Endothelial cell (in vitro differentiated cells): Measurements from ENCODE around the gene CDKN1C. TPM values are rescaled to one million over a fixed set of nuclear protein-coding genes. Genes with fewer than 3 reads are reported as not detected.

Experiments
- DNase-seq: peaks from one replicate; pipeline ENCODE4 v3.0.0; 2021; ENCODE audit warnings: low spot score
- H3K27ac Mint-ChIP-seq: one replicate; pipeline ENCODE4 v1.8.0; 2021; ENCODE audit warnings: mixed read lengths, inconsistent platforms; ENCODE audit not compliant: unreplicated experiment
- H3K27me3 Mint-ChIP-seq: one replicate; pipeline ENCODE4 v1.8.0; 2021; ENCODE audit warnings: mild to moderate bottlenecking, moderate library complexity, mixed read lengths, inconsistent platforms; ENCODE audit not compliant: unreplicated experiment
- H3K36me3 Mint-ChIP-seq: one replicate; pipeline ENCODE4 v1.8.0; 2021; ENCODE audit warnings: mild to moderate bottlenecking, low read depth, mixed read lengths, inconsistent platforms; ENCODE audit not compliant: unreplicated experiment
- H3K4me1 Mint-ChIP-seq: one replicate; pipeline ENCODE4 v1.8.0; 2021; ENCODE audit warnings: mild to moderate bottlenecking, mixed read lengths, inconsistent platforms; ENCODE audit not compliant: unreplicated experiment
- H3K4me3 Mint-ChIP-seq: one replicate; pipeline ENCODE4 v1.8.0; 2021; ENCODE audit warnings: mild to moderate bottlenecking, mixed read lengths, inconsistent platforms; ENCODE audit not compliant: unreplicated experiment
- H3K9me3 Mint-ChIP-seq: one replicate; pipeline ENCODE4 v1.8.0; 2021; ENCODE audit warnings: mixed read lengths, inconsistent platforms; ENCODE audit not compliant: unreplicated experiment
- CTCF ChIP-seq: fragments of 200-600 bp; sonication (generic); IDR thresholded peaks from one replicate; pipeline ENCODE4 v1.5.0; 2021; ENCODE audit warnings: antibody characterized with exemption; ENCODE audit not compliant: unreplicated experiment
- total RNA-seq: library from RNA; stranded (reverse); fragmentation: NEBNext Ultra II Directional; extraction: Animal tissue kit (Norgen Biotek cat#: 25700); gene quantifications from one replicate; pipeline ENCODE4 v1.2.1, GENCODE V29; 2021; ENCODE audit not compliant: unreplicated experiment

The CDKN1C gene
- total RNA-seq, 1 donor from 2014 or later = 25.3 TPM

GRCh38 chr11:2883979-2884815, 1.4 kb downstream of the CDKN1C start:
- Mint-ChIP-seq H3K27me3 (peaks cover 23% of the 10 kb centered on the region), H3K36me3 (no peaks in the 10 kb centered on the region), H3K4me3 (no peak overlapping the region), H3K9me3 (no peaks in the 10 kb centered on the region), H3K4me1 (peaks cover 8% of the 10 kb centered on the region), H3K27ac (no peak overlapping the region)
- no peak for TF ChIP-seq CTCF
- DNase-seq = peak; percentile 53

GRCh38 chr11:2883640-2883978, 2.0 kb downstream of the CDKN1C start:
- no peaks in the 10 kb centered on the region for H3K9me3 Mint-ChIP-seq
- H3K4me1 Mint-ChIP-seq = peaks cover 8% of the 10 kb centered on the region
- DNase-seq = no peak
- no peak for TF ChIP-seq CTCF
- peak overlapping the region; percentile 85 for H3K4me3 Mint-ChIP-seq
- peak overlapping the region; percentile 40 for H3K27ac Mint-ChIP-seq
- H3K27me3 Mint-ChIP-seq = peaks cover 23% of the 10 kb centered on the region
- no peaks in the 10 kb centered on the region for H3K36me3 Mint-ChIP-seq

GRCh38 chr11:2882396-2883110, 3.0 kb downstream of the CDKN1C start:
- Mint-ChIP-seq H3K27ac (no peak overlapping the region), H3K36me3 (no peaks in the 10 kb centered on the region), H3K27me3 (peaks cover 23% of the 10 kb centered on the region), H3K9me3 (no peaks in the 10 kb centered on the region), H3K4me3 (peak overlapping the region; percentile 85), H3K4me1 (peaks cover 8% of the 10 kb centered on the region)
- TF ChIP-seq CTCF = no peak
- no peak for DNase-seq

GRCh38 chr11:2881981-2882375, 3.6 kb downstream of the CDKN1C start:
- peaks cover 20% of the 10 kb centered on the region for H3K27me3 Mint-ChIP-seq

More at GRCh38 chr11:2881981-2882375, 3.6 kb downstream of the CDKN1C start:
- H3K4me1 Mint-ChIP-seq = peaks cover 4% of the 10 kb centered on the region
- TF ChIP-seq CTCF = no peak
- no peak overlapping the region for H3K27ac Mint-ChIP-seq
- no peak for DNase-seq
- H3K9me3 Mint-ChIP-seq = no peaks in the 10 kb centered on the region
- H3K36me3 Mint-ChIP-seq = no peaks in the 10 kb centered on the region
- H3K4me3 Mint-ChIP-seq = no peak overlapping the region
